IPS-18a (cell line): ENCODE measurements around the gene PDE4C.
"Not testable (repeated sequence)": the region's sequence is repeated elsewhere in the genome, so short reads cannot be mapped to it uniquely, and the experiment has no call there.

ENCODE experiments used
- H3K27ac ChIP-seq: one replicate; pipeline ENCODE4 v1.5.1; 2013; ENCODE audit warnings: low read length
- H3K27me3 ChIP-seq: one replicate; pipeline ENCODE4 v1.6.1; 2013; ENCODE audit warnings: mild to moderate bottlenecking, low read length; ENCODE audit not compliant: control insufficient read depth, insufficient read depth
- H3K36me3 ChIP-seq: one replicate; pipeline ENCODE4 v1.6.1; 2013; ENCODE audit warnings: low read depth, low read length; ENCODE audit not compliant: control insufficient read depth
- H3K4me1 ChIP-seq: one replicate; pipeline ENCODE4 v1.6.1; 2013; ENCODE audit warnings: low read depth, low read length; ENCODE audit not compliant: control insufficient read depth
- H3K4me3 ChIP-seq: one replicate; pipeline ENCODE4 v1.5.1; 2013; ENCODE audit warnings: low read length
- H3K9ac ChIP-seq: one replicate; pipeline ENCODE4 v1.6.1; 2013; ENCODE audit warnings: mild to moderate bottlenecking, low read length, moderate library complexity
- H3K9me3 ChIP-seq: one replicate; pipeline ENCODE4 v1.6.1; 2013; ENCODE audit warnings: low read depth, low read length; ENCODE audit not compliant: control insufficient read depth

The PDE4C gene

GRCh38 chr19:18218159-18218558 lies 8.1 kb downstream of the PDE4C start:
- Histone ChIP-seq H3K9me3 (no peaks in the 10 kb centered on the region), H3K36me3 (no peaks in the 10 kb centered on the region), H3K27ac (no peak overlapping the region), H3K4me3 (no peak overlapping the region), H3K4me1 (no peaks in the 10 kb centered on the region), H3K27me3 (no peaks in the 10 kb centered on the region), H3K9ac (no peak overlapping the region)

DNA sequence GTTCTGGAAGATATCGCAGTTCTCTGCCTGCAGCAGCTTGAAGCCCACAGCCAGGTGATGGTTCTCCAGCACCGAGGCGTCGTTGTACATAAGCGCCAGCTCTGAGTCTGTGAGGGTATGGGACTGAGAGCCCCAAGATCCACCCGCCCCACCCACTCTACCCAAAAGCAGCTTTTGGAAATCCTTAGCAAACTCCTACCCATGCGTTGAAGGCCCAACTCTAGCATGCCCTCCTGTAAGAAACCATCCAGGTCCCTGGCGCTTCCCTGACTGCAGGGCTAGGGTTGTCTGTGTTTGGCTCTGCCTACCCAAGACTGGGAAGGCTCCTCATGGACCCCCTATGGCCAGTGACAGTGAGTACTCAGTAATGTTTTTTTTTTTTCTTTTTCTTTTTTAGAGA lies 9.4 kb downstream of the PDE4C start:
- Histone ChIP-seq H3K4me3 (no peak overlapping the region), H3K9ac (no peak overlapping the region), H3K27me3 (no peaks in the 10 kb centered on the region), H3K9me3 (no peaks in the 10 kb centered on the region), H3K4me1 (no peaks in the 10 kb centered on the region), H3K27ac (no peak overlapping the region), H3K36me3 (no peaks in the 10 kb centered on the region)

DNA sequence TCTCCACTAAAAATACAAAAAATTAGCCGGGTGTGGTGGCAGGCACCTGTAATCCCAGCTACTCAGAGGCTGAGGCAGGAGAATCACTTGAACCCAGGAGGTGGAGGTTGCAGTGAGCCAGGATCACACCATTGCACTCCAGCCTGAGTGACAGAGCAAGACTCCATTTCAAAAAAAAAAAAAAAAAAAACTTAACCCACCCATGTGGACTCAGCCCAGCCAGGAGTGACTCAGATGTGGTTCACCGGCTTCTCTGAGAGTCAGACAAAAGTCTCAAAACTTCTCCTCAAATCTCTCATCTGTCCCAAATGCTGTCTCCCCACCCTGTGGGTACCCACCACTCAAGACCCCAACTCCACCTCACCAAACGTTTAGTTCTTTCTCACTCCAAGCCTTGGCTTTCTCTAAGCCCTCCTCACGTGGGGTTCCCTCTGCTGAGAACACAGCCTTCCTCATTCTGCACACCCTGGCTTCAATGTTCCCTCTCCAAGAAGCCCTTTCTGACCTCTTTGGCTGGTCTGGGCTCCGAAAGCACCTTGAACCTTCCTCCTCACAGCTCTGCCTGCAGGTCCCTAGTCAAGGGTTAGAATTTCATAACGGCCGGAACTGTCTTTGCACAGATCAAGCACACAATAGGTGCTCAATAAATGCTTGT lies 11.3 kb downstream of the PDE4C start:
- H3K36me3 ChIP-seq = no peaks in the 10 kb centered on the region
- no peaks in the 10 kb centered on the region for H3K9me3 ChIP-seq
- H3K9ac ChIP-seq = no peak overlapping the region
- H3K4me3 ChIP-seq = no peak overlapping the region
- H3K27me3 ChIP-seq = no peaks in the 10 kb centered on the region
- no peaks in the 10 kb centered on the region for H3K4me1 ChIP-seq
- no peak overlapping the region for H3K27ac ChIP-seq

GRCh38 chr19:18211683-18212082 lies 14.6 kb downstream of the PDE4C start:
- H3K9me3 ChIP-seq = no peaks in the 10 kb centered on the region
- H3K9ac ChIP-seq = no peak overlapping the region
- no peaks in the 10 kb centered on the region for H3K27me3 ChIP-seq
- no peak overlapping the region for H3K4me3 ChIP-seq
- H3K36me3 ChIP-seq = no peaks in the 10 kb centered on the region
- no peaks in the 10 kb centered on the region for H3K4me1 ChIP-seq
- no peak overlapping the region for H3K27ac ChIP-seq

- not testable (repeated sequence) for H3K27me3 ChIP-seq, H3K27ac ChIP-seq, H3K4me1 ChIP-seq, H3K9ac ChIP-seq, H3K36me3 ChIP-seq, H3K4me3 ChIP-seq, H3K9me3 ChIP-seq
Measured at GRCh38 chr19:18209912-18210311, 16.3 kb downstream of the PDE4C start.

GRCh38 chr19:18208098-18208951 lies 17.9 kb downstream of the PDE4C start:
- H3K9ac ChIP-seq = no peak overlapping the region
- no peak overlapping the region for H3K4me3 ChIP-seq
- H3K36me3 ChIP-seq = no peaks in the 10 kb centered on the region
- peaks cover 2% of the 10 kb centered on the region for H3K27me3 ChIP-seq
- H3K27ac ChIP-seq = no peak overlapping the region
- no peaks in the 10 kb centered on the region for H3K9me3 ChIP-seq
- H3K4me1 ChIP-seq = peaks cover 3% of the 10 kb centered on the region

DNA sequence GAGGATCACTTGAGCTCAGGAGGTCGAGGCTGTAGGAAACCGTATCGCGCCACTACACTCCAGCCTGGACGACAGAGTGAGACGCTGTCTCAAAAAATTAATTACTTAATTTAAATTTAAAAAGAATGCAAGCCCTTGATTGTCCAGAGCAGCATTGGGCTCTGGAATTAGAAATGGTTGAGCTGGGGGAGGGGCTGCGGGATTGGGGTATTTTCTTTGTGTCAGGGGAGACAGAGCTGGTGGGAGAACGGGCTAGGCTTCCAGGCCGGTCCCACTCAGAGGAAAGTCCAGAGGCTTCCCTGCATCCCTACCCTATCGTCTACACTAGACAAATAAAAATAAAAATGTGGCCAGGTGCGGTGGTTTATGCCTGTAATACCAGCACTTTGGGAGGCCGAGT lies 20.2 kb downstream of the PDE4C start:
- peak overlapping the region; percentile 77 for H3K4me3 ChIP-seq
- H3K36me3 ChIP-seq = no peaks in the 10 kb centered on the region
- no peaks in the 10 kb centered on the region for H3K9me3 ChIP-seq
- H3K27ac ChIP-seq = no peak overlapping the region
- H3K9ac ChIP-seq = peak overlapping the region; percentile 76
- peaks cover 4% of the 10 kb centered on the region for H3K27me3 ChIP-seq
- peaks cover 3% of the 10 kb centered on the region for H3K4me1 ChIP-seq

DNA sequence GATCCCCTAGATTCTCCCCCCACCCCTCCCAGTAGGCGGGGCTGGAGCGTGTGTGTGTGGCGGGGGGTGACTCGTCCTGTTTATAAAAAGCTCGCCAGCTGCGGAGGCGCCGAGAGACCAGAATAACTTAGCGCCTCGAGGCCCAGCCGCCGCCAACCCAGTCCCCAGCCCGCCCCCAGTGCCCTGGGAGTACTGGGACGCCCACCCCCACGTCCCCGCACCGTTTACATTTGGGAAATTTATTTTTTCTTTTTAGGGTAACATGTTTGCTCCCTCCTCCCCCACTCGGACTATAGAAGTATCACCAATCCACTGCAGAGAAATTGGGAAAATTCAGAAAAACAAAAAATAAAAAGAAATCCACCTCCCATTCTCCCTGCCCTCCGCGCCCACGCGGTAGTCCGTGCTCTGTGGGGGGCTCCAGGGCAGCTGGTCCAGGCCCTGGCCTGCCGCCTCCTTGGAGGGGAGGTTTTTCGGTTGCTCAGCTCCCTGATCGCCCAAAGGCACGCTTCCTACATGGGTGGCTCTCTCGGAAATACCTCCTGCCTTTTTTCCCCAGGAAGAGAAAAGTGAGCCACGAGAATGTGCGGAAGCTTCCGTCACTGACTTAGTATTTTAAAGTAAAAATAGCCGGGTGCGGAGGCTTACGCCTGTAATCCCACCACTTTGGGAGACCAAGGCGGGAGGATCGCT lies 20.9 kb downstream of the PDE4C start:
- peaks cover 4% of the 10 kb centered on the region for H3K27me3 ChIP-seq
- peaks cover 3% of the 10 kb centered on the region for H3K4me1 ChIP-seq
- H3K36me3 ChIP-seq = no peaks in the 10 kb centered on the region

DNA sequence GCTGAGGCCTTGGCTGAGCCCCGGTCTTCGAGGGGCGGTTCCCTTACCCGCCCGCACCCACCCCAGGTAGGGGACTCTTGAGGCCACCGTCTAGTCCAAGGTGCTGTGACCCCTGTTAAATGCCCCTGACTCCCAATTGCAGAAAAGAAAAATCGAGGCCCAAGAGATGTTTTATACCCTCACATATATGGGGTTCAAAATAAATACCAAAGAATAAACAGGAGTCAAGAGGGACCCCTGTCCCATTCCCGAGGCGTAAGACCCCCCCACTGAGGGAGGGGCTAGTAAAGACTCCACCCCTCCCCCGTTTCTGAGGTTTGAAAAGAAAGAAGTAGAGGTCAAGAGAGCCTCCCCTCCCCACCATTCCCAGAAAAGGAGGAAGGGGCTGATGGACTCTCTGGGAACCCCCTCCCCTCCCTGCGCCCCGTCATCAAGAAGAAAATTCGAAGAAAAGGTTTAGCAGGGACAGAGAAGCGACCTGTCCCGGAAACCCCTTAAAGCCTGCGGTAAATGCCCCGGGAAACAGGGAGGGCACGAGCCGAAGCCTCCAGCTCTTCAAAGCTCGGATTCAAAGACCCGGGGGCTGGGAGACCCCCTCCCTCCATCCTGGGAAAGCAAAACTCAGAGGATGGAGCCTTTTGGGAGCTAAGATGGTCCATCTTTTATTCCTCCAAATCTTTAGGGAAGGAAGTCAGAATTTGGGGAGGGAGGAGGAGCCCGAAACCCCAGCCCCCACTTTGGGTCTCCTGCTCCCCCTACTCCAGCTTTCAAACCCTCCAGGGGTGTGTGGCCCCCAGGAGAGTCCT lies 21.6 kb downstream of the PDE4C start:
- Histone ChIP-seq H3K9ac (peak overlapping the region; percentile 76), H3K4me3 (peak overlapping the region; percentile 77), H3K9me3 (no peaks in the 10 kb centered on the region), H3K4me1 (peaks cover 3% of the 10 kb centered on the region), H3K27ac (peak overlapping the region; percentile 86), H3K36me3 (no peaks in the 10 kb centered on the region), H3K27me3 (peaks cover 4% of the 10 kb centered on the region)

More for the DNA sequence above, 20.9 kb downstream of the PDE4C start:
- Histone ChIP-seq H3K9ac (peak overlapping the region; percentile 76), H3K9me3 (no peaks in the 10 kb centered on the region), H3K4me3 (peak overlapping the region; percentile 77), H3K27ac (peak overlapping the region; percentile 86)

DNA sequence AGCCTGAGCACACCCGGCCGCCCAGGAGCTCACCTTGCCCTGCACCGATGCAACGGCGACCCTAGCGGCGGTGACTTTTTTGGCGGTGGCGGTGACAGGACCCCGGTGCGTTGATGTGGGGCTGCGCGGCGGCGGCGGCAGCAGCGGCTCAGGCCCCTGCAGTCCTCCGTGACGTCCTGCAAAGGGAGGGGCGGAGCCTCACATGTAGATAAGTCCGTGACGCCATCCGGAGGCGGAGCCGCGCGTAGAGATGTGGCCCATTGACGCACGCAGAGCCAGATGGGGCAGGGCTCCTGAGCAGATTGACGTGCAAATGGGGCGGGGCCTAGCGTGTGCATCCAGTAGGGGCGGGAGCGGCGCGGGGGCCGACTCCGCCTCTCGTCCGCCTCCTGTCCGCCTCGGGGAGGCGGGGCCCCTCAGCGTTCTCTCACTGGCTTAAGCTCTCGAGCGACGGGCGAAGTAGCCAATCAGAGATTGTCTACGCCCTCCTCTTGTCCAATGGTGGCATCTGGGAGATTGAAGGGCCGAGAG lies 22.3 kb downstream of the PDE4C start, which contains the start of gene RAB3A:
Gene RAB3A (minus strand): TSS at position 180 of the 531 bp plus-strand sequence. CDS start 1,302 bp downstream, outside the sequence.
- H3K27ac ChIP-seq = peak within 1 kb of the TSS; percentile 86
- H3K9ac ChIP-seq = peak within 1 kb of the TSS; percentile 76
- peak within 1 kb of the TSS; percentile 77 for H3K4me3 ChIP-seq
- no peaks in the 10 kb centered on the region for H3K36me3 ChIP-seq
- H3K27me3 ChIP-seq = peaks cover 4% of the 10 kb centered on the region
- peaks cover 3% of the 10 kb centered on the region for H3K4me1 ChIP-seq
- no peaks in the 10 kb centered on the region for H3K9me3 ChIP-seq
